ENCODE data around the gene ENPP6. TPM values are rescaled to one million over a fixed set of nuclear protein-coding genes. Genes with fewer than 3 reads are reported as not detected.

ENPP6 gene
- total and polyA plus RNA-seq, 2 donors (not counting 3 experiments of a cell fraction or from before 2014, with no cell fraction given), result not detected

DNA sequence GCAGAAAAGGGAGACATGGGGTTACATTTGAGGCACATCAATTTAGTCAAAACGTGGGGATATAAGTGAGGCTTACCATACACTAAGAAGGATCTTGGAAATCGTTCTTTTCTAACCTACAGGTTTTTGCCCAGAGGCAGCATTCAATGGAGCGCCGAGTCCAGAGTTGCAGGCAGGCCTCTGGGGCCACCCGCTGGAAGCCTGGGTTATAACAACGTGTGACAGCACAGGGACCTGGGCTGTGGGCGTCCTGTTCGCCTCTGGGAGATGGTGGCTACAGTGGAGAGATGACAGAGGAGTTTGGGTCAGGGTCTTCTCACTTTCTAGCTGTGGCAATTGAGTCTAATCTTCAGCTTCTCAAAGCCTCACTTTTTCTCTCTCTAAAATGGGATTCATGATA is 53.9 kb downstream of the ENPP6 start:
- H3K79me2 ChIP-seq (ENCODE audit: control insufficient read depth, insufficient read depth, low read length), result no peaks in the 10 kb centered on the region
- DNase-seq (ENCODE audit: low read depth, low spot score) (peak; percentile 5), FAIRE-seq (no peak)
- H3K9me1 ChIP-seq (replicated peaks; ENCODE audit: control insufficient read depth, extremely low read depth, insufficient read depth, low read length), result no peaks in the 10 kb centered on the region
- ChIA-PET POLR2A (no interaction called here), CTCF (no interaction called here)
- H3K27me3 ChIP-seq (ENCODE audit: control insufficient read depth in 2 of 2, insufficient read depth in 2 of 2, low read length in 2 of 2), result peaks cover 0 to 3% of the 10 kb centered on the region in 2 experiments
- no peaks in the 10 kb centered on the region for H4K20me1 ChIP-seq (replicated peaks; ENCODE audit: control insufficient read depth, extremely low read depth, insufficient read depth, low read length)
- H3K4me3 ChIP-seq (replicated peaks in 1 of 3; ENCODE audit: insufficient read depth in 1 of 3, low read depth in 1 of 3, low read length in 3 of 3), result no peak overlapping the region
- no TSS peak for BruUV-seq (replicated peaks)
- no peak overlapping the region for H2AFZ ChIP-seq (ENCODE audit: low read depth, low read length)
- TF ChIP-seq FOS (IDR thresholded peaks at IDR 0.05; ENCODE audit: borderline replicate concordance, insufficient read depth, low read length) (no peak), POLR2AphosphoS5 (IDR thresholded peaks at IDR 0.05; ENCODE audit: insufficient read depth, low read depth, low read length) (no peak), JUN (IDR thresholded peaks at IDR 0.05; ENCODE audit: borderline replicate concordance, insufficient read depth, insufficient read length, low read depth) (no peak)
- TF ChIP-seq, protein P1, sequence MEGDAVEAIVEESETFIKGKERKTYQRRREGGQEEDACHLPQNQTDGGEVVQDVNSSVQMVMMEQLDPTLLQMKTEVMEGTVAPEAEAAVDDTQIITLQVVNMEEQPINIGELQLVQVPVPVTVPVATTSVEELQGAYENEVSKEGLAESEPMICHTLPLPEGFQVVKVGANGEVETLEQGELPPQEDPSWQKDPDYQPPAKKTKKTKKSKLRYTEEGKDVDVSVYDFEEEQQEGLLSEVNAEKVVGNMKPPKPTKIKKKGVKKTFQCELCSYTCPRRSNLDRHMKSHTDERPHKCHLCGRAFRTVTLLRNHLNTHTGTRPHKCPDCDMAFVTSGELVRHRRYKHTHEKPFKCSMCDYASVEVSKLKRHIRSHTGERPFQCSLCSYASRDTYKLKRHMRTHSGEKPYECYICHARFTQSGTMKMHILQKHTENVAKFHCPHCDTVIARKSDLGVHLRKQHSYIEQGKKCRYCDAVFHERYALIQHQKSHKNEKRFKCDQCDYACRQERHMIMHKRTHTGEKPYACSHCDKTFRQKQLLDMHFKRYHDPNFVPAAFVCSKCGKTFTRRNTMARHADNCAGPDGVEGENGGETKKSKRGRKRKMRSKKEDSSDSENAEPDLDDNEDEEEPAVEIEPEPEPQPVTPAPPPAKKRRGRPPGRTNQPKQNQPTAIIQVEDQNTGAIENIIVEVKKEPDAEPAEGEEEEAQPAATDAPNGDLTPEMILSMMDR (IDR thresholded peaks at IDR 0.05; ENCODE audit: extremely low read depth in 1 of 2, insufficient read depth in 1 of 2, low read depth in 1 of 2, low read length in 2 of 2), result peak; percentile 33 to 54
- no peaks in the 10 kb centered on the region for H3K9me3 ChIP-seq (replicated peaks; ENCODE audit: control insufficient read depth, insufficient read depth, low read length)
- no peak overlapping the region for H3K4me2 ChIP-seq (ENCODE audit: insufficient read depth, low read length)
- H3K36me3 ChIP-seq (ENCODE audit: control insufficient read depth in 2 of 2, extremely low read depth in 1 of 2, insufficient read depth in 2 of 2, low read length in 2 of 2), result no peaks in the 10 kb centered on the region
- no peaks in the 10 kb centered on the region for H3K4me1 ChIP-seq (ENCODE audit: control insufficient read depth, extremely low read depth, insufficient read depth, low read length)
- no peak overlapping the region for H3K9ac ChIP-seq (replicated peaks; ENCODE audit: extremely low read depth, insufficient read depth, low read length)
- H3K27ac ChIP-seq (ENCODE audit: insufficient read depth, low read depth, low read length), result no peak overlapping the region
- intact Hi-C loops (cut with micrococcal nuclease), result loop anchor here (1.0 to 10.0 kb wide), 2 partner anchors 324 to 439 kb away; no protein-coding TSS in a partner anchor
- dilution Hi-C loops (cut with MboI; ENCODE audit: extremely low pct_ligation_motif_present, low sequenced_read_pairs), result no loop called here

GRCh38 chr4:184162596-184162995 is 55.1 kb downstream of the ENPP6 start:
- no peak for TF ChIP-seq POLR2A (IDR thresholded peaks at IDR 0.05; ENCODE audit: low read depth, low read length)
- TF ChIP-seq EZH2 (IDR thresholded peaks at IDR 0.05; ENCODE audit: borderline replicate concordance, low read depth, low read length, severe bottlenecking), result no peak
- TF ChIP-seq, protein P1 (IDR thresholded peaks at IDR 0.05; ENCODE audit: extremely low read depth in 1 of 2, insufficient read depth in 1 of 2, low read depth in 1 of 2, low read length in 2 of 2), result no peak
- no peak for TF ChIP-seq GATA2 (IDR thresholded peaks at IDR 0.05; ENCODE audit: insufficient read depth, insufficient read length, low read depth, low read length)
- no peak for TF ChIP-seq POLR2AphosphoS5 (IDR thresholded peaks at IDR 0.05; ENCODE audit: insufficient read depth, low read depth, low read length)
- no peak for TF ChIP-seq FOS (IDR thresholded peaks at IDR 0.05; ENCODE audit: borderline replicate concordance, insufficient read depth, low read length)
- TF ChIP-seq MAX (IDR thresholded peaks at IDR 0.05; ENCODE audit: insufficient read depth, insufficient read length), result no peak
- TF ChIP-seq MYC (IDR thresholded peaks at IDR 0.05; ENCODE audit: low read depth, low read length), result no peak
- no peak for TF ChIP-seq JUN (IDR thresholded peaks at IDR 0.05; ENCODE audit: borderline replicate concordance, insufficient read depth, insufficient read length, low read depth)
- H3K36me3 ChIP-seq (ENCODE audit: control insufficient read depth in 2 of 2, extremely low read depth in 1 of 2, insufficient read depth in 2 of 2, low read length in 2 of 2), result no peaks in the 10 kb centered on the region
- H3K4me2 ChIP-seq (ENCODE audit: insufficient read depth, low read length), result no peak overlapping the region
- no peaks in the 10 kb centered on the region for H3K9me3 ChIP-seq (replicated peaks; ENCODE audit: control insufficient read depth, insufficient read depth, low read length)
- POLR2A ChIA-PET, result no interaction called here
- no peaks in the 10 kb centered on the region for H3K9me1 ChIP-seq (replicated peaks; ENCODE audit: control insufficient read depth, extremely low read depth, insufficient read depth, low read length)
- DNase-seq (ENCODE audit: low read depth, low spot score) (no peak), FAIRE-seq (no peak)
- dilution Hi-C loops (cut with MboI; ENCODE audit: extremely low pct_ligation_motif_present, low sequenced_read_pairs), result no loop called here
- BruUV-seq (replicated peaks), result no TSS peak
- no peak overlapping the region for H2AFZ ChIP-seq (ENCODE audit: low read depth, low read length)
- no peaks in the 10 kb centered on the region for H4K20me1 ChIP-seq (replicated peaks; ENCODE audit: control insufficient read depth, extremely low read depth, insufficient read depth, low read length)
- no peak overlapping the region for H3K9ac ChIP-seq (replicated peaks; ENCODE audit: extremely low read depth, insufficient read depth, low read length)
- peaks cover 0 to 3% of the 10 kb centered on the region in 2 experiments for H3K27me3 ChIP-seq (ENCODE audit: control insufficient read depth in 2 of 2, insufficient read depth in 2 of 2, low read length in 2 of 2)
- no peak overlapping the region for H3K27ac ChIP-seq (ENCODE audit: insufficient read depth, low read depth, low read length)
- no peaks in the 10 kb centered on the region for H3K4me1 ChIP-seq (ENCODE audit: control insufficient read depth, extremely low read depth, insufficient read depth, low read length)
- CTCF ChIA-PET, result no interaction called here
- intact Hi-C loops (cut with micrococcal nuclease), result loop anchor here (10.0 kb wide), 1 partner anchor 438 kb away; no protein-coding TSS in a partner anchor
- no peak overlapping the region for H3K4me3 ChIP-seq (replicated peaks in 1 of 3; ENCODE audit: insufficient read depth in 1 of 3, low read depth in 1 of 3, low read length in 3 of 3)
- H3K79me2 ChIP-seq (ENCODE audit: control insufficient read depth, insufficient read depth, low read length), result no peaks in the 10 kb centered on the region

All from endothelial cell of umbilical vein (primary cell).